Prostate gland (tissue), 2 donors: ENCODE measurements around the gene PARP1.

ENCODE experiments used
- POLR2A ChIP-seq: fragments of 450-650 bp; IDR thresholded peaks from one replicate; pipeline ENCODE4 v1.6.1; 2016; ENCODE audit warnings: antibody characterized with exemption, mild to moderate bottlenecking
- TF ChIP-seq, protein P1 (sequence below), 4 experiments: fragments of 200-600 bp in 2 of 4; fragments of 450-650 bp in 2 of 4; sonication (generic) in 2 of 4; IDR thresholded peaks; 1 replicate in 3 of 4; 2 replicates in 1 of 4; pipeline ENCODE4 v1.5.1; 2016 to 2019; ENCODE audit warnings: antibody characterized with exemption in 4 of 4, mild to moderate bottlenecking in 2 of 4, moderate library complexity in 2 of 4

DNA sequence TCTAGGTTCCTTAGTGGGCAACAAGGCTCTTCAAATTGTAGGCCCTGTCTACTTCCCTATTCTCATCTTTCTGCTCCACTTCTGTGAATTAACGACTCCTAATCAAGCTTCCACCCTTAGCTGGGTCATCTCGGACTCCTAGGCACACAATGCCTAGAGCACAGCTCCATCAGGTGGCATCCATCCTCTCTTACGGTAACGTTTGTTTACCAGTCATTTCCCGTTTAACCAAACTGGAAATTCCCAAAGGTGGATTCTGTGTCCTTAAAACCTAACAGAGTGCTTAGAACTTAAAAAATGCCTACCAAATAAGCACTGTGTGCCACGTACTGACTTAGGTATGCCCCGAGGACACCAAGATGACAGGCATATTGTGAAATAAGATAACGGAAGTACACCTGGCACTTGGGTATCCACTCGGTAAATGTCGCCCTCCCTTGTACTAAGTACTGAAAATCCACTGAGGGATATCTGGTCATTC, 1.5 kb downstream of the PARP1 start:
- TF ChIP-seq, protein P1, sequence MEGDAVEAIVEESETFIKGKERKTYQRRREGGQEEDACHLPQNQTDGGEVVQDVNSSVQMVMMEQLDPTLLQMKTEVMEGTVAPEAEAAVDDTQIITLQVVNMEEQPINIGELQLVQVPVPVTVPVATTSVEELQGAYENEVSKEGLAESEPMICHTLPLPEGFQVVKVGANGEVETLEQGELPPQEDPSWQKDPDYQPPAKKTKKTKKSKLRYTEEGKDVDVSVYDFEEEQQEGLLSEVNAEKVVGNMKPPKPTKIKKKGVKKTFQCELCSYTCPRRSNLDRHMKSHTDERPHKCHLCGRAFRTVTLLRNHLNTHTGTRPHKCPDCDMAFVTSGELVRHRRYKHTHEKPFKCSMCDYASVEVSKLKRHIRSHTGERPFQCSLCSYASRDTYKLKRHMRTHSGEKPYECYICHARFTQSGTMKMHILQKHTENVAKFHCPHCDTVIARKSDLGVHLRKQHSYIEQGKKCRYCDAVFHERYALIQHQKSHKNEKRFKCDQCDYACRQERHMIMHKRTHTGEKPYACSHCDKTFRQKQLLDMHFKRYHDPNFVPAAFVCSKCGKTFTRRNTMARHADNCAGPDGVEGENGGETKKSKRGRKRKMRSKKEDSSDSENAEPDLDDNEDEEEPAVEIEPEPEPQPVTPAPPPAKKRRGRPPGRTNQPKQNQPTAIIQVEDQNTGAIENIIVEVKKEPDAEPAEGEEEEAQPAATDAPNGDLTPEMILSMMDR (IDR thresholded peaks at IDR 0.05), result no peak
- TF ChIP-seq POLR2A, result no peak
